Measurements from ENCODE around the gene NLGN4X. TPM values are rescaled to one million over a fixed set of nuclear protein-coding genes. Genes with fewer than 3 reads are reported as not detected.

NLGN4X gene
- polyA plus RNA-seq, 1 donor from 2014 or later, result 18.0 TPM

GRCh38 chrX:5876984-5877596 lies 351.6 kb downstream of the NLGN4X start:
- Histone ChIP-seq H3K9me3 (ENCODE audit: low read length) (no peaks in the 10 kb centered on the region), H3F3A (ENCODE audit: insufficient read depth, low read length, poor library complexity, severe bottlenecking) (no peaks in the 10 kb centered on the region), H3K27ac (ENCODE audit: low read length) (peak overlapping the region; percentile 16), H3K9ac (ENCODE audit: low read length) (no peak overlapping the region), H3K36me3 (ENCODE audit: insufficient read depth, low read length) (no peaks in the 10 kb centered on the region), H2AFZ (ENCODE audit: low read depth, low read length) (no peak overlapping the region), H3K27me3 (ENCODE audit: insufficient read depth, low read depth, low read length) (no peaks in the 10 kb centered on the region), H4K20me1 (ENCODE audit: insufficient read depth) (no peaks in the 10 kb centered on the region), H3K4me3 (ENCODE audit: low read length) (no peak overlapping the region), H3K4me2 (ENCODE audit: low read length) (no peak overlapping the region), H3K79me2 (replicated peaks; ENCODE audit: insufficient read depth, low read length) (no peaks in the 10 kb centered on the region), H3K9me2 (ENCODE audit: insufficient read depth, low read length) (no peaks in the 10 kb centered on the region)
- TF ChIP-seq POLR2AphosphoS5 (IDR thresholded peaks at IDR 0.05) (peak; percentile 30), EP300 (conservative IDR thresholded peaks at IDR 0.05; ENCODE audit: poor library complexity, severe bottlenecking) (peak; percentile 87), EZH2 (IDR thresholded peaks at IDR 0.05; ENCODE audit: borderline replicate concordance, insufficient read depth, low read length, poor library complexity, severe bottlenecking) (no peak), SMC3 (conservative IDR thresholded peaks at IDR 0.05; ENCODE audit: poor library complexity) (peak; percentile 85), MXI1 (conservative IDR thresholded peaks at IDR 0.05; ENCODE audit: poor library complexity, severe bottlenecking) (peak; percentile 34), RAD21 (conservative IDR thresholded peaks at IDR 0.05) (peak; percentile 86), REST (IDR thresholded peaks at IDR 0.05; ENCODE audit: borderline replicate concordance) (peak; percentile 100), TAF1 (IDR thresholded peaks at IDR 0.05; ENCODE audit: low read depth) (no peak), CTCF (IDR thresholded peaks at IDR 0.05; ENCODE audit: poor library complexity, severe bottlenecking) (peak; percentile 78)

GRCh38 chrX:5870238-5870637 lies 358.4 kb downstream of the NLGN4X start:
- Histone ChIP-seq H3K27me3 (ENCODE audit: insufficient read depth, low read depth, low read length) (no peaks in the 10 kb centered on the region), H3F3A (ENCODE audit: insufficient read depth, low read length, poor library complexity, severe bottlenecking) (no peaks in the 10 kb centered on the region), H3K27ac (ENCODE audit: low read length) (no peak overlapping the region), H3K9me3 (ENCODE audit: low read length) (no peaks in the 10 kb centered on the region), H3K4me3 (ENCODE audit: low read length) (no peak overlapping the region), H3K9ac (ENCODE audit: low read length) (no peak overlapping the region), H4K20me1 (ENCODE audit: insufficient read depth) (no peaks in the 10 kb centered on the region), H3K9me2 (ENCODE audit: insufficient read depth, low read length) (no peaks in the 10 kb centered on the region), H3K36me3 (ENCODE audit: insufficient read depth, low read length) (no peaks in the 10 kb centered on the region), H3K4me2 (ENCODE audit: low read length) (no peak overlapping the region), H3K79me2 (replicated peaks; ENCODE audit: insufficient read depth, low read length) (no peaks in the 10 kb centered on the region), H2AFZ (ENCODE audit: low read depth, low read length) (no peak overlapping the region)
- no peak for TF ChIP-seq TAF1 (IDR thresholded peaks at IDR 0.05; ENCODE audit: low read depth)
- no peak for TF ChIP-seq CTCF (IDR thresholded peaks at IDR 0.05; ENCODE audit: poor library complexity, severe bottlenecking)
- TF ChIP-seq EZH2 (IDR thresholded peaks at IDR 0.05; ENCODE audit: borderline replicate concordance, insufficient read depth, low read length, poor library complexity, severe bottlenecking), result no peak
- TF ChIP-seq POLR2AphosphoS5 (IDR thresholded peaks at IDR 0.05), result no peak
- no peak for TF ChIP-seq RAD21 (conservative IDR thresholded peaks at IDR 0.05)
- TF ChIP-seq EP300 (conservative IDR thresholded peaks at IDR 0.05; ENCODE audit: poor library complexity, severe bottlenecking), result no peak
- no peak for TF ChIP-seq SMC3 (conservative IDR thresholded peaks at IDR 0.05; ENCODE audit: poor library complexity)
- no peak for TF ChIP-seq REST (IDR thresholded peaks at IDR 0.05; ENCODE audit: borderline replicate concordance)
- no peak for TF ChIP-seq MXI1 (conservative IDR thresholded peaks at IDR 0.05; ENCODE audit: poor library complexity, severe bottlenecking)
